A673 (cell line): ENCODE results near the gene KCNIP4. TPM values are rescaled to one million over a fixed set of nuclear protein-coding genes. Genes with fewer than 3 reads are reported as not detected.

Source experiments
- BruUV-seq: library from RNA; stranded (reverse); fragments of 400-500 nt; replicated peaks from 2 replicates; lab custom pipeline; 2021; lab: Mats Ljungman, UMichigan
- CTCF ChIA-PET: fragments of 300-600 bp; sonication (Branson Sonifier 250); formaldehyde crosslinking; loops from one replicate; lab custom pipeline; 2022; ENCODE audit warnings: antibody characterized with exemption; lab: Charles Lee
- POLR2A ChIA-PET: fragments of 300-600 bp; sonication (Branson Sonifier 250); formaldehyde crosslinking; loops from one replicate; lab custom pipeline; 2022; ENCODE audit warnings: antibody characterized with exemption; ENCODE audit not compliant: low non-redundant PET; lab: Charles Lee
- DNase-seq: peaks from one replicate; pipeline ENCODE4 v3.0.0-alpha.2; 2015; ENCODE audit warnings: low spot score
- H3K27ac ChIP-seq: fragments of 200-600 bp; sonication (generic); 2 replicates; pipeline ENCODE4 v1.5.1; 2016; ENCODE audit warnings: mixed run types, low read depth, mild to moderate bottlenecking, mixed read lengths, antibody characterized with exemption, low read length; ENCODE audit not compliant: poor library complexity, severe bottlenecking
- H3K27me3 ChIP-seq: fragments of 200-600 bp; sonication (generic); replicated peaks from 2 replicates; pipeline ENCODE4 v1.6.1; 2017; ENCODE audit warnings: mixed run types, low read depth, mild to moderate bottlenecking, mixed read lengths, antibody characterized with exemption, low read length; ENCODE audit not compliant: insufficient read depth, poor library complexity
- H3K36me3 ChIP-seq: fragments of 200-600 bp; sonication (generic); 2 replicates; pipeline ENCODE4 v1.6.1; 2016; ENCODE audit warnings: mixed run types, mild to moderate bottlenecking, mixed read lengths, antibody characterized with exemption, low read length; ENCODE audit not compliant: insufficient read depth, poor library complexity, severe bottlenecking
- H3K4me1 ChIP-seq: fragments of 200-600 bp; sonication (generic); 2 replicates; pipeline ENCODE4 v1.6.1; 2017; ENCODE audit warnings: mixed run types, mild to moderate bottlenecking, mixed read lengths, antibody characterized with exemption, low read length; ENCODE audit not compliant: insufficient read depth, poor library complexity, severe bottlenecking
- H3K4me3 ChIP-seq: fragments of 200-600 bp; sonication (generic); 2 replicates; pipeline ENCODE4 v1.5.1; 2016; ENCODE audit warnings: low read depth, mixed run types, mild to moderate bottlenecking, mixed read lengths, low read length; ENCODE audit not compliant: poor library complexity, severe bottlenecking
- H3K9me3 ChIP-seq: fragments of 200-600 bp; sonication (generic); 2 replicates; pipeline ENCODE4 v1.6.1; 2016; ENCODE audit warnings: mixed run types, low read depth, mild to moderate bottlenecking, mixed read lengths, antibody characterized with exemption, low read length; ENCODE audit not compliant: poor library complexity, severe bottlenecking
- EZH2 ChIP-seq: fragments of 200-600 bp; sonication (generic); IDR thresholded peaks from 2 replicates; pipeline ENCODE4 v1.6.1; 2017; ENCODE audit warnings: borderline replicate concordance, low read depth, mild to moderate bottlenecking, mixed read lengths, antibody characterized with exemption, low read length; ENCODE audit not compliant: poor library complexity, severe bottlenecking
- intact Hi-C: fragments of 100-400 bp; cut with micrococcal nuclease; formaldehyde crosslinking; loops from one replicate; pipeline ENCODE4 v1.10.0; 2022; ENCODE audit not compliant: unreplicated experiment
- total RNA-seq: library from RNA; stranded (reverse); gene quantifications from 2 replicates; pipeline ENCODE4 v1.2.3, GENCODE V29; 2021
- TF ChIP-seq, protein P1 (sequence below): fragments of 300-800, 200-600 bp; sonication (generic); conservative IDR thresholded peaks from 2 replicates; pipeline ENCODE4 v1.5.1; 2017; ENCODE audit warnings: low read depth, mild to moderate bottlenecking, antibody characterized with exemption, low read length, moderate library complexity, mixed read lengths

The KCNIP4 gene
- total RNA-seq, 1 experiment from 2014 or later: not detected

GRCh38 chr4:21387683-21388082, 560.9 kb downstream of the KCNIP4 start:
- no peak for DNase-seq
- H3K4me1 ChIP-seq: no peaks in the 10 kb centered on the region
- ChIA-PET CTCF (no interaction called here), POLR2A (no interaction called here)
- TF ChIP-seq, protein P1, sequence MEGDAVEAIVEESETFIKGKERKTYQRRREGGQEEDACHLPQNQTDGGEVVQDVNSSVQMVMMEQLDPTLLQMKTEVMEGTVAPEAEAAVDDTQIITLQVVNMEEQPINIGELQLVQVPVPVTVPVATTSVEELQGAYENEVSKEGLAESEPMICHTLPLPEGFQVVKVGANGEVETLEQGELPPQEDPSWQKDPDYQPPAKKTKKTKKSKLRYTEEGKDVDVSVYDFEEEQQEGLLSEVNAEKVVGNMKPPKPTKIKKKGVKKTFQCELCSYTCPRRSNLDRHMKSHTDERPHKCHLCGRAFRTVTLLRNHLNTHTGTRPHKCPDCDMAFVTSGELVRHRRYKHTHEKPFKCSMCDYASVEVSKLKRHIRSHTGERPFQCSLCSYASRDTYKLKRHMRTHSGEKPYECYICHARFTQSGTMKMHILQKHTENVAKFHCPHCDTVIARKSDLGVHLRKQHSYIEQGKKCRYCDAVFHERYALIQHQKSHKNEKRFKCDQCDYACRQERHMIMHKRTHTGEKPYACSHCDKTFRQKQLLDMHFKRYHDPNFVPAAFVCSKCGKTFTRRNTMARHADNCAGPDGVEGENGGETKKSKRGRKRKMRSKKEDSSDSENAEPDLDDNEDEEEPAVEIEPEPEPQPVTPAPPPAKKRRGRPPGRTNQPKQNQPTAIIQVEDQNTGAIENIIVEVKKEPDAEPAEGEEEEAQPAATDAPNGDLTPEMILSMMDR: no peak
- no peak for TF ChIP-seq EZH2
- H3K4me3 ChIP-seq: no peak overlapping the region
- no peak overlapping the region for H3K27ac ChIP-seq
- intact Hi-C loops: no loop called here
- BruUV-seq: no TSS peak
- H3K36me3 ChIP-seq: no peaks in the 10 kb centered on the region
- peaks cover 4% of the 10 kb centered on the region for H3K9me3 ChIP-seq
- H3K27me3 ChIP-seq: no peaks in the 10 kb centered on the region

- H3K27ac ChIP-seq: no peak overlapping the region
- DNase-seq: no peak
- intact Hi-C loops: no loop called here
- ChIA-PET POLR2A (no interaction called here), CTCF (no interaction called here)
- H3K4me3 ChIP-seq: no peak overlapping the region
- BruUV-seq: no TSS peak
- no peaks in the 10 kb centered on the region for H3K4me1 ChIP-seq
- H3K36me3 ChIP-seq: no peaks in the 10 kb centered on the region
- no peaks in the 10 kb centered on the region for H3K27me3 ChIP-seq
- no peaks in the 10 kb centered on the region for H3K9me3 ChIP-seq
- TF ChIP-seq, protein P1: no peak
Measured at GRCh38 chr4:21386166-21386780, 562.3 kb downstream of the KCNIP4 start.

DNA sequence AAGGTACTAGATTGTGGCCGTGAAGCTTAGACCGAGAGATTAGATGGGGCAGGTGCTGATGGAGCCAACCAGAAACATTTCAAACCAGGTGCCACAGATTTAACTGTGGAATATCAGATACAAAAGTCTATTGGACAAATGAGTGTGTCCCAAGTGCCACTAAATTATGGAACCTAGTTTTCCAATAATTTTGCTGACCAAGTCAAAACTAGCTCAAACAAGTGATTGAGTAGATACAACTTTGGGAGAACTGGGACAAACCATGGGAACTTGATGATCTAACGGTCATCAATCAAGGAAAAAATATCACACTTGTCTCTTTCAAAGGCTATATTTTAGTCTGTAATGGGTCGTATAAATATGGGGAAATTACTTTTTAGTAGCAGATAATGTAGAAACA, 562.9 kb downstream of the KCNIP4 start:
- H3K36me3 ChIP-seq: no peaks in the 10 kb centered on the region
- H3K9me3 ChIP-seq: no peaks in the 10 kb centered on the region
- TF ChIP-seq EZH2: no peak
- TF ChIP-seq, protein P1: no peak
- POLR2A ChIA-PET: no interaction called here
- H3K27ac ChIP-seq: no peak overlapping the region
- no TSS peak for BruUV-seq
- intact Hi-C loops: no loop called here
- H3K4me1 ChIP-seq: no peaks in the 10 kb centered on the region
- H3K4me3 ChIP-seq: no peak overlapping the region
- CTCF ChIA-PET: no interaction called here
- H3K27me3 ChIP-seq: no peaks in the 10 kb centered on the region
- no peak for DNase-seq
